Measurements from ENCODE around the gene CD247. TPM values are rescaled to one million over a fixed set of nuclear protein-coding genes. Genes with fewer than 3 reads are reported as not detected.

The CD247 gene
- polyA plus RNA-seq, 1 of the 3 experiments (the other 2 are of a cell fraction) = 0.08 TPM

DNA sequence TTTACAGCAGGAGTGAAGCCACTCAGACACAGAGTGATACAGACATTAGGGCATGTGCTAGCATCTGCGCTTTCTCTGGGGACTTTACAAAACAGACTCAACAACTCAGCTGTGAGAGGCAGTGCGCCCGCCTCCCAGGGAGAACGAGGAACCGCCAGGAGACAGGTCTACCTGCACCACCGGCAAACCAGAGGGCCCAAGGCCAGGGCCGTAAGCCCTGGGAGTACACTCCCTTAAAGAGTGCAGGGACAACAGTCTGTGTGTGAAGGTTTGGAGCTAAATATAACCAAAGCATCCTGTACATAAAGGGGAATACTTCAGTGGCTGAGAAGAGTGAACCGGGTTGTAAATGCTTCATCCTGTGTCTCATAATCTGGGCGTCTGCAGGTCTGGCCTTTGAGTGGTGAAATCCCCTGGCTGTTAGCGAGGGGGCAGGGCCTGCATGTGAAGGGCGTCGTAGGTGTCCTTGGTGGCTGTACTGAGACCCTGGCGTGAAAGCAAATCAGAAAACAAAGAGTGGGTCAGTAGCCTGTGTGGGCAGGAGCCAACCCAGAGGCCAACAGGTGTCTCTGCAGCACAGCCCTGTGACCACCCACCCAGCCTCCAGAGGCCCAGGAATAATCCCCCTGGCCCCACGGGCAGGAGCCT, 86.9 kb downstream of the CD247 start:
- Histone ChIP-seq H3K27ac (ENCODE audit: low read depth in 2 of 2, low read length in 1 of 2) (no peak overlapping the region), H4K20me1 (ENCODE audit: insufficient read depth) (no peaks in the 10 kb centered on the region), H3K4me3 (ENCODE audit: low read depth in 2 of 2, low read length in 1 of 2) (no peak overlapping the region), H2AFZ (ENCODE audit: low read depth) (no peak overlapping the region), H3K9ac (no peak overlapping the region), H3K4me2 (no peak overlapping the region), H3K36me3 (replicated peaks in 1 of 2; ENCODE audit: control insufficient read depth in 1 of 2, insufficient read depth in 2 of 2, low read length in 1 of 2) (peaks cover 0 to 4% of the 10 kb centered on the region in 2 experiments), H3K27me3 (ENCODE audit: insufficient read depth) (no peaks in the 10 kb centered on the region; the same call in 1 of the 2 replicates), H3F3A (replicated peaks; ENCODE audit: insufficient read depth) (no peaks in the 10 kb centered on the region), H3K9me3 (peaks cover under 1% of the 10 kb centered on the region; the same call in 1 of the 2 replicates), H3K79me2 (ENCODE audit: insufficient read depth) (no peaks in the 10 kb centered on the region), H3K9me2 (no peaks in the 10 kb centered on the region), H3K4me1 (ENCODE audit: control insufficient read depth in 1 of 2, insufficient read depth in 2 of 2, low read depth in 1 of 2, low read length in 1 of 2) (no peaks in the 10 kb centered on the region; a peak in 1 of 4 replicates)
- CTCF ChIA-PET = interaction anchor here (0.6 to 1.8 kb wide), 6 partner anchors 8 to 163 kb away, joined by 3 to 9 read pairs (median 4); no protein-coding TSS in a partner anchor
- DNase-seq = no peak
- no peak for TF ChIP-seq FOXM1 (IDR thresholded peaks at IDR 0.05; ENCODE audit: low read depth)
- TF ChIP-seq EZH2phosphoT487 (IDR thresholded peaks at IDR 0.05; ENCODE audit: borderline replicate concordance, low read depth) = no peak
- no peak for TF ChIP-seq GATA2 (CRISPR knock-in tag; IDR thresholded peaks at IDR 0.05)
- no peak for TF ChIP-seq NRF1 (IDR thresholded peaks at IDR 0.05; ENCODE audit: low read depth, low read length)
- TF ChIP-seq RAD21 (IDR thresholded peaks at IDR 0.05; ENCODE audit: low read length) = no peak
- TF ChIP-seq IRF3 (IDR thresholded peaks at IDR 0.05; ENCODE audit: low read depth, low read length) = no peak
- TF ChIP-seq, protein P1, sequence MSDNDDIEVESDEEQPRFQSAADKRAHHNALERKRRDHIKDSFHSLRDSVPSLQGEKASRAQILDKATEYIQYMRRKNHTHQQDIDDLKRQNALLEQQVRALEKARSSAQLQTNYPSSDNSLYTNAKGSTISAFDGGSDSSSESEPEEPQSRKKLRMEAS (IDR thresholded peaks at IDR 0.05; ENCODE audit: low read depth) = no peak
- no peak for TF ChIP-seq FOXJ3 (CRISPR knock-in tag; IDR thresholded peaks at IDR 0.05)
- TF ChIP-seq POLR2AphosphoS5 (IDR thresholded peaks at IDR 0.05; ENCODE audit: low read depth, low read length) = no peak
- TF ChIP-seq MEF2A (IDR thresholded peaks at IDR 0.05; ENCODE audit: borderline replicate concordance, low read depth) = no peak
- TF ChIP-seq FOSL2 (IDR thresholded peaks at IDR 0.05; ENCODE audit: borderline replicate concordance, low read depth) = no peak
- no peak for TF ChIP-seq SMC3 (IDR thresholded peaks at IDR 0.05; ENCODE audit: low read depth, low read length)
- TF ChIP-seq USF2 (IDR thresholded peaks at IDR 0.05; ENCODE audit: borderline replicate concordance, low read depth, low read length) = no peak
- 92% methylated on average over 13 of the region's 14 CpGs for WGBS (ENCODE audit: low lambda C conversion rate)
- POLR2A ChIA-PET = no interaction called here

DNA sequence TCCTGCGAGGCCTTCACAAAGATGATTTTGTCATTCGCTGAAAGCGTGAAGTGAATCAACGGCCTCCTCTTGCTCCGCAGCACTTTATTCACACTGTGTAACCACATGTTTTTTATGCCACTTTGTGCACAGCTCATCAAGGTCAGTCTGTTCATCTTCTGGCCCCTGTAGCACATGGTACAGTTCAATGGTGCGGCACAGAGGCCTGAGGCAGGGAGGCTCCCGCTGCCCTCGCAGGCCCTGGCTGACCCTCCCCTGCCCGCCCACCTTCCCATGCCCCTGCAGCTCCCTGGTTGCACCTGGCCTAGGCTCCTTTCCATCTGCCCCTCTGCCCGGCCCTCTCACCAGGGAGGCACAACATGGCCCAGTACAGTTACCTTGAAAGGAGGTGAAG, 87.5 kb downstream of the CD247 start:
- Histone ChIP-seq H3K4me1 (ENCODE audit: control insufficient read depth in 1 of 2, insufficient read depth in 2 of 2, low read depth in 1 of 2, low read length in 1 of 2) (no peaks in the 10 kb centered on the region; a peak in 1 of 4 replicates), H3K4me3 (ENCODE audit: low read depth in 2 of 2, low read length in 1 of 2) (no peak overlapping the region), H3K9ac (no peak overlapping the region), H2AFZ (ENCODE audit: low read depth) (no peak overlapping the region), H3K36me3 (replicated peaks in 1 of 2; ENCODE audit: control insufficient read depth in 1 of 2, insufficient read depth in 2 of 2, low read length in 1 of 2) (peaks cover 0 to 4% of the 10 kb centered on the region in 2 experiments), H3K4me2 (no peak overlapping the region), H3F3A (replicated peaks; ENCODE audit: insufficient read depth) (no peaks in the 10 kb centered on the region), H3K27me3 (ENCODE audit: insufficient read depth) (no peaks in the 10 kb centered on the region; the same call in 1 of the 2 replicates), H3K9me3 (no peaks in the 10 kb centered on the region), H3K9me2 (no peaks in the 10 kb centered on the region), H3K27ac (ENCODE audit: low read depth in 2 of 2, low read length in 1 of 2) (no peak overlapping the region), H3K79me2 (ENCODE audit: insufficient read depth) (no peaks in the 10 kb centered on the region), H4K20me1 (ENCODE audit: insufficient read depth) (no peaks in the 10 kb centered on the region)
- WGBS (ENCODE audit: low lambda C conversion rate) = 93% methylated on average over 9 of the region's 10 CpGs
- POLR2A ChIA-PET = no interaction called here
- no peak for DNase-seq
- no peak for TF ChIP-seq CHD2 (IDR thresholded peaks at IDR 0.05; ENCODE audit: low read length, partially characterized antibody)
- no peak for TF ChIP-seq FOSL2 (IDR thresholded peaks at IDR 0.05; ENCODE audit: borderline replicate concordance, low read depth)
- TF ChIP-seq YY1 (IDR thresholded peaks at IDR 0.05; ENCODE audit: low read depth) = no peak
- no peak for TF ChIP-seq RXRA (IDR thresholded peaks at IDR 0.05; ENCODE audit: borderline replicate concordance, low read depth)
- TF ChIP-seq MEF2A (IDR thresholded peaks at IDR 0.05; ENCODE audit: borderline replicate concordance, low read depth) = no peak
- no peak for TF ChIP-seq NFIC (IDR thresholded peaks at IDR 0.05; ENCODE audit: borderline replicate concordance)
- no peak for TF ChIP-seq RAD21 (IDR thresholded peaks at IDR 0.05; ENCODE audit: low read length)
- no peak for TF ChIP-seq TEAD4 (IDR thresholded peaks at IDR 0.05; ENCODE audit: borderline replicate concordance, insufficient read depth)
- TF ChIP-seq MXI1 (IDR thresholded peaks at IDR 0.05; ENCODE audit: low read depth, low read length) = no peak
- TF ChIP-seq TAF1 (IDR thresholded peaks at IDR 0.05; ENCODE audit: borderline replicate concordance, low read depth, low read length) = no peak
- TF ChIP-seq NRF1 (IDR thresholded peaks at IDR 0.05; ENCODE audit: low read depth, low read length) = no peak
- no peak for TF ChIP-seq PBX3 (IDR thresholded peaks at IDR 0.05)
- no peak for TF ChIP-seq EZH2phosphoT487 (IDR thresholded peaks at IDR 0.05; ENCODE audit: borderline replicate concordance, low read depth)
- TF ChIP-seq, protein P1 (IDR thresholded peaks at IDR 0.05; ENCODE audit: low read depth) = no peak
- no peak for TF ChIP-seq USF2 (IDR thresholded peaks at IDR 0.05; ENCODE audit: borderline replicate concordance, low read depth, low read length)
- CTCF ChIA-PET = interaction anchor here (1.0 to 1.8 kb wide), 3 partner anchors 9 to 162 kb away, joined by 3 to 9 read pairs (median 4); no protein-coding TSS in a partner anchor

Data from SK-N-SH (cell line).